Natural killer cell (primary cell): Measurements from ENCODE around the gene CTNNA2. TPM values are rescaled to one million over a fixed set of nuclear protein-coding genes. Genes with fewer than 3 reads are reported as not detected.

ENCODE experiments used
- ATAC-seq, 3 donors: fragments of 150-1000 bp in 2 of 3; fragments of 200-7000 bp in 1 of 3; cut with Tn5 transposase; 1 replicate in 1 of 3; 2 replicates in 2 of 3; pipeline ENCODE4 v1.10.0; 2021; ENCODE audit warnings: mild to moderate bottlenecking in 2 of 3, moderate library complexity in 2 of 3
- DNase-seq, 2 donors: peaks; one replicate each; pipeline versions ENCODE4 v3.0.0 to v3.0.0-alpha.2; 2013 to 2021; ENCODE audit warnings: mixed read lengths in 1 of 2
- H3K27ac ChIP-seq: one replicate; pipeline ENCODE4 v1.5.1; 2013; ENCODE audit warnings: mild to moderate bottlenecking, low read length
- H3K27me3 ChIP-seq: one replicate; pipeline ENCODE4 v1.6.1; 2013; ENCODE audit warnings: low read length; ENCODE audit not compliant: control insufficient read depth, insufficient read depth
- H3K36me3 ChIP-seq: one replicate; pipeline ENCODE4 v1.6.1; 2013; ENCODE audit warnings: low read length; ENCODE audit not compliant: control insufficient read depth, insufficient read depth
- H3K4me1 ChIP-seq: one replicate; pipeline ENCODE4 v1.6.1; 2013; ENCODE audit warnings: low read length; ENCODE audit not compliant: control insufficient read depth, insufficient read depth
- H3K4me3 ChIP-seq: one replicate; pipeline ENCODE4 v1.5.1; 2013; ENCODE audit warnings: low read length
- H3K9me3 ChIP-seq: one replicate; pipeline ENCODE4 v1.6.1; 2013; ENCODE audit warnings: low read length; ENCODE audit not compliant: control insufficient read depth, insufficient read depth
- H3K27ac Mint-ChIP-seq, 2 donors: one replicate each; pipeline ENCODE4 v1.8.0; 2022; ENCODE audit warnings: mild to moderate bottlenecking in 2 of 2, mixed read lengths in 2 of 2, moderate library complexity in 1 of 2
- H3K27me3 Mint-ChIP-seq, 2 donors: one replicate each; pipeline ENCODE4 v1.8.0; 2022; ENCODE audit warnings: low read depth in 2 of 2, mixed read lengths in 2 of 2
- H3K36me3 Mint-ChIP-seq: one replicate; pipeline ENCODE4 v1.8.0; 2022; ENCODE audit warnings: mixed read lengths
- H3K4me1 Mint-ChIP-seq, 2 donors: one replicate each; pipeline ENCODE4 v1.8.0; 2022; ENCODE audit warnings: mixed read lengths in 2 of 2
- H3K4me3 Mint-ChIP-seq: one replicate; pipeline ENCODE4 v1.8.0; 2022; ENCODE audit warnings: mild to moderate bottlenecking, moderate library complexity, mixed read lengths
- H3K9me3 Mint-ChIP-seq, 2 donors: one replicate each; pipeline ENCODE4 v1.8.0; 2022; ENCODE audit warnings: mixed read lengths in 2 of 2
- CTCF ChIP-seq: fragments of 200-600 bp; IDR thresholded peaks from one replicate; pipeline ENCODE4 v1.8.0; 2022; ENCODE audit warnings: antibody characterized with exemption
- WGBS: methylation state at CpG from one replicate; pipeline ENCODE4 v1.1.7; 2013; ENCODE audit warnings: missing lambda C conversion rate; ENCODE audit not compliant: insufficient coverage; 5-methylcytosine and 5-hydroxymethylcytosine counted together
- intact Hi-C: fragments of 100-400 bp; cut with micrococcal nuclease; formaldehyde crosslinking; loops from one replicate; pipeline ENCODE4 v1.14.2; 2022
- total RNA-seq, 4 donors: library from RNA; stranded (reverse); fragments of 120-200 nt in 1 of 4; gene quantifications; one replicate each; pipeline versions ENCODE4 v1.2.3 to v1.2.4, GENCODE V29; 2013 to 2022

Gene CTNNA2
- total RNA-seq, 3 donors from 2014 or later (not counting 1 experiment from before 2014, with no cell fraction given) = not detected

DNA sequence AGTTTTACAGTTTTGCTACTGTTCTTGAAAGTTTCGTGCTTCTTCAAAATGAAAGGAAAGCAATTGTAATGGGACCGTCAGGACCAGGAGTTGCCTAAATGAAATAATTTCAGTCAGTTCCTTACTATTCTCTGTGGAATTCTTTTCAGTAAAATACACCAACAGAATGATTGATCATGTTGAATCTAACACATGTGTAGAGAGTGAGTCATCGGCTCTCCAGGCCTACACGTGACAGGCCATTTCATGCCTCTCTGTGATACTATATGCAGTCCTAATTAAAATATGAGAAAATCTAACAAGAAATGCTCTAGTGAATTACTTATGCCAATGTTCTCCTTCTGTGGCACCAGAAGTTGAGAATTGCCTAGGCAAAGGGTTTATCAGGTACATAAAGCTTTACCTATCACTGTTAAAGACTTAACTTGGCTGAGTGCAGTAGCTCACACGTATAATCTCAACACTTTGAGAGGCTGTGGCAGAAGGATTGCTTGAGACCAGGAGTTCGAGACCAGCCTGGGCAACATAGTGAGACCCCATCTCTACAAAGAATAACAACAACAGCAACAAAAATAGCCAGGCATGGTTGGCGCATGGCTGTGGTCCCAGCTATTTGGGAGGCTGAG lies 592.3 kb downstream of the CTNNA2 start:
- Histone ChIP-seq H3K9me3 (peaks cover 13% of the 10 kb centered on the region), H3K4me1 (no peaks in the 10 kb centered on the region), H3K27ac (no peak overlapping the region), H3K4me3 (no peak overlapping the region), H3K27me3 (no peaks in the 10 kb centered on the region), H3K36me3 (no peaks in the 10 kb centered on the region)
- Mint-ChIP-seq H3K4me3 (no peak overlapping the region), H3K27me3 (no peaks in the 10 kb centered on the region), H3K36me3 (no peaks in the 10 kb centered on the region), H3K9me3 (peaks cover 7 to 11% of the 10 kb centered on the region in 2 donors), H3K4me1 (no peaks in the 10 kb centered on the region), H3K27ac (no peak overlapping the region)
- 63% methylated on average over 7 of the region's 7 CpGs for WGBS
- ATAC-seq (no peak), DNase-seq (no peak)
- TF ChIP-seq CTCF = no peak
- intact Hi-C loops = no loop called here

DNA sequence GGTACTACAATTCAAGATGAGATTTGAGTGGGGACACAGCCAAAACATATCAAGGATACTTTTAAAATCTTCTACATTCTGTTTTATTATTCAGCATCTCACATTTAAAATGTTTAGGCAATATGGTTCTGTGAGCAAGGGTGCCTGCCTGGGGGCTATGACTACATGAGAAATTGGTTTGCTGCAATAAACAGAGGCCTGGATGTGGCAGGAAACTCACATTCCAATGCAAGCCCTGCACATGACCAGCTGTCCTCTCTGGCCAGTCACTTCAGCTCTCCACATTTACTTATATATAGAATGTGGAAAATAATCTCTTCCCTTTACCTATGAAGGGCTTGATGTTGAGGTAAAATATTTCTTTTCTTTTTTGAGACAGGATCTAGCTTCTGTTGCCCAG lies 598.3 kb downstream of the CTNNA2 start:
- no peaks in the 10 kb centered on the region for H3K36me3 Mint-ChIP-seq
- no peak overlapping the region for H3K4me3 Mint-ChIP-seq
- DNase-seq (no peak), ATAC-seq (no peak)
- Histone ChIP-seq H3K4me3 (no peak overlapping the region), H3K36me3 (no peaks in the 10 kb centered on the region), H3K4me1 (no peaks in the 10 kb centered on the region), H3K27me3 (no peaks in the 10 kb centered on the region), H3K27ac (no peak overlapping the region), H3K9me3 (peaks cover 10% of the 10 kb centered on the region)
- no peaks in the 10 kb centered on the region for H3K4me1 Mint-ChIP-seq
- H3K27me3 Mint-ChIP-seq = no peaks in the 10 kb centered on the region
- no peak overlapping the region for H3K27ac Mint-ChIP-seq
- intact Hi-C loops = no loop called here
- TF ChIP-seq CTCF = no peak
- peaks cover 7 to 10% of the 10 kb centered on the region in 2 donors for H3K9me3 Mint-ChIP-seq

- Mint-ChIP-seq H3K27me3 (no peaks in the 10 kb centered on the region), H3K36me3 (no peaks in the 10 kb centered on the region), H3K4me1 (no peaks in the 10 kb centered on the region), H3K4me3 (no peak overlapping the region), H3K9me3 (peaks cover 7 to 11% of the 10 kb centered on the region in 2 donors), H3K27ac (no peak overlapping the region)
- Histone ChIP-seq H3K36me3 (no peaks in the 10 kb centered on the region), H3K4me3 (no peak overlapping the region), H3K9me3 (no peaks in the 10 kb centered on the region), H3K27ac (no peak overlapping the region), H3K27me3 (no peaks in the 10 kb centered on the region), H3K4me1 (no peaks in the 10 kb centered on the region)
- no peak for ATAC-seq
- intact Hi-C loops = no loop called here
- 86% methylated on average over 3 of the region's 3 CpGs for WGBS
- TF ChIP-seq CTCF = no peak
- DNase-seq = no peak
These were observed 599.9 kb downstream of the CTNNA2 start for GRCh38 chr2:80112790-80113189.

GRCh38 chr2:80113399-80113798 lies 600.5 kb downstream of the CTNNA2 start:
- no peaks in the 10 kb centered on the region for H3K4me1 ChIP-seq
- H3K27ac Mint-ChIP-seq = no peak overlapping the region
- H3K27me3 ChIP-seq = no peaks in the 10 kb centered on the region
- WGBS = 84% methylated on average over 2 of the region's 3 CpGs
- H3K4me3 Mint-ChIP-seq = no peak overlapping the region
- peaks cover 5 to 11% of the 10 kb centered on the region in 2 donors for H3K9me3 Mint-ChIP-seq
- H3K4me3 ChIP-seq = no peak overlapping the region
- H3K27ac ChIP-seq = no peak overlapping the region
- H3K36me3 ChIP-seq = no peaks in the 10 kb centered on the region
- ATAC-seq (no peak), DNase-seq (no peak)
- no peaks in the 10 kb centered on the region for H3K36me3 Mint-ChIP-seq
- no peaks in the 10 kb centered on the region for H3K9me3 ChIP-seq
- H3K27me3 Mint-ChIP-seq = no peaks in the 10 kb centered on the region
- no peak for TF ChIP-seq CTCF
- intact Hi-C loops = no loop called here
- no peaks in the 10 kb centered on the region for H3K4me1 Mint-ChIP-seq
